Uterus (tissue), 2 donors: Measurements from ENCODE around the gene PDIA3.

Experiments used
- POLR2A ChIP-seq, 2 donors: fragments of 450-650 bp; IDR thresholded peaks; one replicate each; pipeline ENCODE4 v1.6.1; 2016; ENCODE audit warnings: antibody characterized with exemption in 2 of 2, mild to moderate bottlenecking in 1 of 2, moderate library complexity in 1 of 2
- TF ChIP-seq, protein P1 (sequence below), 4 experiments: fragments of 200-600 bp in 2 of 4; fragments of 450-650 bp in 2 of 4; sonication (generic) in 2 of 4; IDR thresholded peaks; one replicate each; pipeline ENCODE4 v1.5.1; 2016 to 2019; ENCODE audit warnings: antibody characterized with exemption in 4 of 4, mild to moderate bottlenecking in 2 of 4, moderate library complexity in 1 of 4

DNA sequence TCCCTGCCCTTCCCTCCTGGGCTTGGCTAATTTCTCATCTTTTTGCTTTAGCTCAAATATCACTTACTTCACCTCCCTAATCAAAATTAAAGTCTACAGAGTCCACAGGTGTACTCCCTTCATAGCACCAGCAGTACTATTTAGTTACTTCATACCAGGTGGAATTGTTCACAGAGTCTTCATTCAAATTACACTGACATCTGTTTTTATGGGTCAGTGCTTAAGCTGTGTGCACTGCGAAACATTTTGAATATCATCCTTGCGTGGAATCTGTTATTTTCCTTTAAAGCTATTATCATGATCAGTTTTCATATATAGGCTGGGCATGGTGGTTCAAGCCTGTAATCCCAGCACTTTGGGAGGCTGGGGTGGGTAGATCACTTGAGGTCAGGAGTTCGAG, 43.2 kb downstream of the PDIA3 start:
- TF ChIP-seq, protein P1, sequence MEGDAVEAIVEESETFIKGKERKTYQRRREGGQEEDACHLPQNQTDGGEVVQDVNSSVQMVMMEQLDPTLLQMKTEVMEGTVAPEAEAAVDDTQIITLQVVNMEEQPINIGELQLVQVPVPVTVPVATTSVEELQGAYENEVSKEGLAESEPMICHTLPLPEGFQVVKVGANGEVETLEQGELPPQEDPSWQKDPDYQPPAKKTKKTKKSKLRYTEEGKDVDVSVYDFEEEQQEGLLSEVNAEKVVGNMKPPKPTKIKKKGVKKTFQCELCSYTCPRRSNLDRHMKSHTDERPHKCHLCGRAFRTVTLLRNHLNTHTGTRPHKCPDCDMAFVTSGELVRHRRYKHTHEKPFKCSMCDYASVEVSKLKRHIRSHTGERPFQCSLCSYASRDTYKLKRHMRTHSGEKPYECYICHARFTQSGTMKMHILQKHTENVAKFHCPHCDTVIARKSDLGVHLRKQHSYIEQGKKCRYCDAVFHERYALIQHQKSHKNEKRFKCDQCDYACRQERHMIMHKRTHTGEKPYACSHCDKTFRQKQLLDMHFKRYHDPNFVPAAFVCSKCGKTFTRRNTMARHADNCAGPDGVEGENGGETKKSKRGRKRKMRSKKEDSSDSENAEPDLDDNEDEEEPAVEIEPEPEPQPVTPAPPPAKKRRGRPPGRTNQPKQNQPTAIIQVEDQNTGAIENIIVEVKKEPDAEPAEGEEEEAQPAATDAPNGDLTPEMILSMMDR (IDR thresholded peaks at IDR 0.05): no peak
- TF ChIP-seq POLR2A (IDR thresholded peaks at IDR 0.05): no peak
